Measurements from ENCODE around the gene PCSK2.

GRCh38 chr20:17391127-17391771 is 164.4 kb downstream of the PCSK2 start:
- TF ChIP-seq POLR2A (IDR thresholded peaks at IDR 0.05; ENCODE audit: low read depth, low read length) (no peak), POLR2AphosphoS5 (IDR thresholded peaks at IDR 0.05; ENCODE audit: low read depth, low read length) (no peak), TAF1 (IDR thresholded peaks at IDR 0.05; ENCODE audit: low read depth, low read length) (no peak), SPI1 (IDR thresholded peaks at IDR 0.05; ENCODE audit: low read depth, low read length) (no peak)

All from GM12891 (cell line).